B cell (primary cell): ENCODE data around the gene SNRK. TPM values are rescaled to one million over a fixed set of nuclear protein-coding genes. Genes with fewer than 3 reads are reported as not detected.

Experiments
- ATAC-seq: fragments of 200-7000 bp; cut with Tn5 transposase; one replicate; pipeline ENCODE4 v1.10.0; 2021; ENCODE audit warnings: low read depth, mild to moderate bottlenecking, moderate number of reproducible peaks, moderate library complexity
- CTCF ChIA-PET: fragments of 350-600 bp; sonication (Branson Sonifier 250); formaldehyde crosslinking; loops from one replicate; lab custom pipeline; 2021; ENCODE audit warnings: antibody characterized with exemption, inconsistent platforms; lab: Charles Lee
- POLR2A ChIA-PET: fragments of 350-600 bp; sonication (Branson Sonifier 250); formaldehyde crosslinking; loops from one replicate; lab custom pipeline; 2021; ENCODE audit warnings: antibody characterized with exemption; lab: Charles Lee
- DNase-seq: peaks from one replicate; pipeline ENCODE4 v3.0.0; 2013
- H2AFZ ChIP-seq: 2 replicates; pipeline ENCODE4 v1.6.1; 2012; ENCODE audit warnings: mild to moderate bottlenecking, low read depth, low read length; ENCODE audit not compliant: insufficient read depth, poor library complexity, severe bottlenecking
- H3K27ac ChIP-seq, 2 donors: 1 replicate in 1 of 2; 2 replicates in 1 of 2; pipeline ENCODE4 v1.5.1; 2012 to 2013; ENCODE audit warnings: low read length in 2 of 2, mild to moderate bottlenecking in 2 of 2, moderate library complexity in 1 of 2
- H3K27me3 ChIP-seq, 4 experiments: fragments of 200-600 bp in 1 of 4; sonication (generic) in 1 of 4; replicated peaks in 1 of 4; 1 replicate in 2 of 4; 2 replicates in 2 of 4; pipeline versions ENCODE4 v1.6.1 to v1.7.0; 2013 to 2016; ENCODE audit warnings: low read length in 3 of 4, mild to moderate bottlenecking in 2 of 4, mixed read lengths in 1 of 4, moderate library complexity in 1 of 4; ENCODE audit not compliant: insufficient read depth in 4 of 4, control insufficient read depth in 3 of 4; ENCODE audit errors: control extremely low read depth in 1 of 4
- H3K36me3 ChIP-seq, 2 experiments: replicated peaks in 1 of 2; 1 replicate in 1 of 2; 2 replicates in 1 of 2; pipeline versions ENCODE4 v1.6.1 to v1.7.1; 2013; ENCODE audit warnings: low read length in 1 of 2; ENCODE audit not compliant: insufficient read depth in 2 of 2, control insufficient read depth in 1 of 2; ENCODE audit errors: control extremely low read depth in 1 of 2, extremely low read depth in 1 of 2
- H3K4me1 ChIP-seq, 2 donors: fragments of 200-600 bp in 1 of 2; sonication (generic) in 1 of 2; 1 replicate in 1 of 2; 2 replicates in 1 of 2; pipeline versions ENCODE4 v1.5.1 to v1.6.1; 2013 to 2017; ENCODE audit warnings: low read length in 2 of 2; ENCODE audit not compliant: control insufficient read depth in 2 of 2, insufficient read depth in 2 of 2
- H3K4me2 ChIP-seq: replicated peaks from 2 replicates; pipeline ENCODE3; 2012; ENCODE audit warnings: mild to moderate bottlenecking, low read depth, low read length; ENCODE audit not compliant: poor library complexity, severe bottlenecking
- H3K4me3 ChIP-seq, 5 experiments: fragments of 200-600 bp in 1 of 5; sonication (generic) in 1 of 5; 1 replicate in 3 of 5; 2 replicates in 2 of 5; pipeline versions ENCODE4 v1.5.1 to v1.7.0; 2011 to 2016; ENCODE audit warnings: low read length in 4 of 5, mild to moderate bottlenecking in 4 of 5, low read depth in 2 of 5, control low read depth in 1 of 5, moderate library complexity in 1 of 5; ENCODE audit not compliant: insufficient read depth in 1 of 5; ENCODE audit errors: control extremely low read depth in 1 of 5, extremely low read depth in 1 of 5
- H3K79me2 ChIP-seq: fragments of 200-600 bp; sonication (generic); one replicate; pipeline ENCODE4 v1.6.0; 2016; ENCODE audit warnings: low read length; ENCODE audit not compliant: control insufficient read depth, insufficient read depth
- H3K9ac ChIP-seq: fragments of 200-600 bp; sonication (generic); 2 replicates; pipeline ENCODE4 v1.6.1; 2017; ENCODE audit warnings: mild to moderate bottlenecking, low read length, moderate library complexity
- H3K9me3 ChIP-seq, 3 donors: one replicate each; pipeline versions ENCODE4 v1.6.1 to v1.7.1; 2013; ENCODE audit warnings: low read length in 2 of 3; ENCODE audit not compliant: control insufficient read depth in 2 of 3, insufficient read depth in 1 of 3; ENCODE audit errors: control extremely low read depth in 1 of 3
- H4K20me1 ChIP-seq: 2 replicates; pipeline ENCODE4 v1.6.0; 2012; ENCODE audit warnings: mild to moderate bottlenecking, low read length; ENCODE audit not compliant: insufficient read depth, control insufficient read depth, poor library complexity, severe bottlenecking
- H3K27ac Mint-ChIP-seq: one replicate; pipeline ENCODE4 v1.8.0; 2021; ENCODE audit warnings: mixed read lengths
- H3K27me3 Mint-ChIP-seq: one replicate; pipeline ENCODE4 v1.8.0; 2021; ENCODE audit warnings: mixed read lengths
- H3K4me1 Mint-ChIP-seq: one replicate; pipeline ENCODE4 v1.8.0; 2021; ENCODE audit warnings: mixed read lengths
- H3K4me3 Mint-ChIP-seq: one replicate; pipeline ENCODE4 v1.8.0; 2021; ENCODE audit warnings: mixed read lengths
- H3K9me3 Mint-ChIP-seq: one replicate; pipeline ENCODE4 v1.8.0; 2022; ENCODE audit warnings: mixed read lengths; ENCODE audit not compliant: insufficient read depth
- CTCF ChIP-seq: fragments of 200-600 bp; IDR thresholded peaks from one replicate; pipeline ENCODE4 v1.8.0; 2022; ENCODE audit warnings: antibody characterized with exemption, mild to moderate bottlenecking
- EZH2 ChIP-seq: IDR thresholded peaks from 2 replicates; pipeline ENCODE4 v1.6.1; 2012; ENCODE audit warnings: borderline replicate concordance, low read depth, mild to moderate bottlenecking, moderate library complexity, low read length; ENCODE audit not compliant: insufficient read depth, poor library complexity, severe bottlenecking
- WGBS: methylation state at CpG from one replicate; pipeline ENCODE4 v1.1.5; 2013; ENCODE audit warnings: missing lambda C conversion rate; ENCODE audit not compliant: insufficient coverage; 5-methylcytosine and 5-hydroxymethylcytosine counted together
- intact Hi-C: fragments of 100-400 bp; cut with micrococcal nuclease; formaldehyde crosslinking; loops from one replicate; pipeline ENCODE4 v1.10.0; 2022
- polyA plus RNA-seq: library from polyadenylated mRNA; depleted of rRNA; stranded (reverse); fragments of >200 nt; gene quantifications from 2 replicates; pipeline ENCODE4 v1.2.3, GENCODE V29; 2012
- total RNA-seq, 2 donors: library from RNA; stranded (reverse); fragments of 120-200 nt in 1 of 2; gene quantifications; 1 replicate in 1 of 2; 2 replicates in 1 of 2; pipeline versions ENCODE4 v1.2.3 to v1.2.4, GENCODE V29; 2013 to 2022

Gene SNRK
- total and polyA plus RNA-seq, 2 donors (not counting 1 experiment from before 2014, with no cell fraction given): 17.8 to 46.7 TPM

- H3K4me1 ChIP-seq: no peaks in the 10 kb centered on the region
- no peaks in the 10 kb centered on the region for H3K9me3 ChIP-seq
- intact Hi-C loops: no loop called here
- peaks cover 0 to 3% (median 0%) of the 10 kb centered on the region in 4 experiments for H3K27me3 ChIP-seq
- H3K9me3 Mint-ChIP-seq: no peaks in the 10 kb centered on the region
- no peak overlapping the region for H3K9ac ChIP-seq
- no peaks in the 10 kb centered on the region for H3K79me2 ChIP-seq
- no peak for DNase-seq
- CTCF ChIA-PET: no interaction called here
- H3K4me2 ChIP-seq: no peak overlapping the region
- no peak overlapping the region for H3K27ac Mint-ChIP-seq
- POLR2A ChIA-PET: no interaction called here
- TF ChIP-seq CTCF (no peak), EZH2 (no peak)
- no peak overlapping the region for H3K4me3 ChIP-seq
- no peak overlapping the region for H3K4me3 Mint-ChIP-seq
- no peak overlapping the region for H3K27ac ChIP-seq
- H3K36me3 ChIP-seq: no peaks in the 10 kb centered on the region
- H4K20me1 ChIP-seq: no peaks in the 10 kb centered on the region
- no peaks in the 10 kb centered on the region for H3K4me1 Mint-ChIP-seq
- no peak for ATAC-seq
- peaks cover 7% of the 10 kb centered on the region for H3K27me3 Mint-ChIP-seq
- H2AFZ ChIP-seq: no peak overlapping the region
- no CpG with 5 or more reads among the region's 3 CpGs for WGBS
These were observed 19.9 kb upstream of the SNRK start for GRCh38 chr3:43266451-43266850.

GRCh38 chr3:43266995-43267394 lies 19.3 kb upstream of the SNRK start:
- no peak overlapping the region for H2AFZ ChIP-seq
- no CpG with 5 or more reads among the region's 1 CpG for WGBS
- no peak overlapping the region for H3K27ac Mint-ChIP-seq
- TF ChIP-seq CTCF (no peak), EZH2 (no peak)
- H3K4me1 Mint-ChIP-seq: no peaks in the 10 kb centered on the region
- no peaks in the 10 kb centered on the region for H3K36me3 ChIP-seq
- H3K27me3 Mint-ChIP-seq: peaks cover 7% of the 10 kb centered on the region
- H4K20me1 ChIP-seq: no peaks in the 10 kb centered on the region
- no peak overlapping the region for H3K9ac ChIP-seq
- no peaks in the 10 kb centered on the region for H3K79me2 ChIP-seq
- no peak overlapping the region for H3K4me3 ChIP-seq
- H3K27ac ChIP-seq: no peak overlapping the region
- no peak overlapping the region for H3K4me2 ChIP-seq
- H3K4me1 ChIP-seq: no peaks in the 10 kb centered on the region
- no peaks in the 10 kb centered on the region for H3K9me3 Mint-ChIP-seq
- no peak for DNase-seq
- no peak overlapping the region for H3K4me3 Mint-ChIP-seq
- intact Hi-C loops: no loop called here
- no peaks in the 10 kb centered on the region for H3K9me3 ChIP-seq
- no peak for ATAC-seq
- POLR2A ChIA-PET: no interaction called here
- CTCF ChIA-PET: no interaction called here
- peaks cover 0 to 3% (median 0%) of the 10 kb centered on the region in 4 experiments for H3K27me3 ChIP-seq
